Activated T-cell treated with anti-CD3 and anti-CD28 coated beads for 4 hours (primary cell): Measurements from ENCODE around the gene HMMR.
"Not testable (repeated sequence)": the region's sequence is repeated elsewhere in the genome, so short reads cannot be mapped to it uniquely, and the experiment has no call there.

ENCODE experiments used
- DNase-seq: peaks from one replicate; pipeline ENCODE4 v3.0.0-alpha.2; 2020

HMMR gene

GRCh38 chr5:163460562-163461171 lies at the start of gene HMMR:
HMMR (plus strand) TSS chr5:163460632; CDS start chr5:163460693, 61 bp downstream.
- DNase-seq: no peak

DNA sequence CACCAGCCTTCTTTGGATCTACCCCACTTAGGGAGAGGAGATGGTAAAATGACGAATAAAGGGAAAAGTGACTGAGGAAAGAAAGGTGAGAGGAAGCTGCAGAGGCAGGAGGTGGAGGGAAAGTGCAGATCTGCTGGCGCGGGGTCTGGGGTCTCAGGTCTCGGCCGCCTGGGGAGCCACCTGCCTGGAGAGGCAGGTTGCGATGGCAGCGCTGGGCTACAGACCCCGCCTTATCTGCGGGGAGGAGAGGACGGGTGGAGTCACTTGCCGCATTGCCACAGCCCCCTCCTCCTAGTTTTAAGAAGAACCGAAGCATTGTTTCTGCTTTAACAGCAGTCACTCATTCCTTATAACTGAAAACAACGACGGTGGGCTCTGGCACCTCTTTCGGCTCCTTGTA lies 44.8 kb upstream of the HMMR start:
- not testable (repeated sequence) for DNase-seq

DNA sequence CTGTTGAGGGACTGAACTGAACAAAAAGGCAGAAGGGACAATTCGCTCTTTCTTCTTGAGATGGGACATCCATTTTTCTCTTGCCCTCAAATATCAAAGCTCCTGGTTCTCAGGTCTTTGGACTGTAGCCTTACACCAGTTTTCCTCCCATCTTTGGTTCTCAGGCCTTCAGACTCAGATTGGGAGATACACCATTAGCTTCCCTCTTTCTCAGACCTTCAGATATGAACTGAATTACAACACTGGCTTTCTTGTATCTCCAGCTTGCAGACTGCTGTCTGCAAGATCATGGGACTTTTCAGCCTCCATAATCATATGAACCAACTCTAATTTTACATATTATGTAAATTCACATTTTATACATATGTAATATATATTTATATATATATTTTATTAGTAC lies 35.6 kb upstream of the HMMR start:
- DNase-seq: no peak

DNA sequence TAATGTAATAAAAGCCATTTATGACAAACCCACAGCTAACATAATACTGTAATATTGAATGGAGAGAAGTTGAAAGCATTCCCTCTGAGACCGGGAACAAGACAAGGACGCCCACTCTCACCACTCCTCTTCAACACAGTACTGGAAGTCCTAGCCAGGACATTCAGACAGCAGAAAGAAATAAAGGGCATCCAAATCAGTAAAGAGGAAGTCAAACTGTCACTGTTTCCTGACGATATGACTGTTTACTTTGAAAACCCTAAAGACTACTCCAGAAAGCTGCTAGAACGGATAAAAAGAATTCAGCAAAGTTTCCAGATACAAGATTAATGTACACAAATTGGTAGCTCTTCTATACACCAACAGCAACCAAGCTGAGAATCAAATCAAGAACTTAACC lies 34.3 kb upstream of the HMMR start:
- not testable (repeated sequence) for DNase-seq

DNA sequence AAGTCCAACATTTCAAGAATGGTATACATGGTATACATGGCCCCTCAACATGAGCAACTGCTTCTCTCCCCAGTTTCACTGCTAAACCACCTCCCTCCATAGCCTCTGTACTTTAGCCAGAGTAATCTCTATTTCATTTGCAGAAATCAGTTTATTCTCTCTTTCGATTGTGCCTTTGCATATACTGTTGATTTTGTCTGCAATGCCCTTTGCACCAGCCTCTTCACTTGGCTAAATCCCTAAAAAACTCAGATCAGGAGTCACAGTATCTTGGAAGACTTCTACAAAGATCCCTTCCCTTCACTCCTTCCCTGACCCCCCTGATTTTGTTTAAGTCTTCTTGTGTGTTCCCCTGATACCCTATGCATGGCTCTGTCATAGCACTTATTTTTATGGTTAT lies 27.9 kb upstream of the HMMR start:
- no peak for DNase-seq

GRCh38 chr5:163433271-163433670 lies 27.2 kb upstream of the HMMR start:
- DNase-seq: no peak

DNA sequence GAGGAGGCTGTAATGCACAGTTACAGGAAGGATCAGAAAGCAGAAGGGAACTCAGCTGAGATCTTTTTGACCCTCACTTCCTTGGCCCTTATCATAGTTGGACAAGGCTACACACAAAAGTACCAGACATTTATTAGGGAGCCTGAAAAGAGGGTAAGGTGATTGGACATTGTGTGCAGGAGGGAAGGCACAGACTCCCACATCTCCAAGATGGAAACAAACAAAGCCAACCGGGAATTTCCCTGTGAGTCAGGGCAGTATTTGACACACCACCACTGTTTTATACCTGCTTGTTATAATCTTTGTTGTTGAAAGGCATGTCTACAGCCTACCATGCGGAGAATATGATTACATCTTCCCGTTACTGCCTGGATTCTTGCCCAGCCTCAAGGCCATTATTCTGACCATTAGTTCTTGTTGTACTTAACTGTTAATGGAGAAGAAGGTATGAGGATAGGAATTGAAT lies 26.0 kb upstream of the HMMR start:
- no peak for DNase-seq

GRCh38 chr5:163436515-163436914 lies 23.9 kb upstream of the HMMR start:
- DNase-seq: no peak

GRCh38 chr5:163437011-163437308 lies 23.5 kb upstream of the HMMR start:
- no peak for DNase-seq

- peak; percentile 76 for DNase-seq
Measured at GRCh38 chr5:163437309-163438182, 22.9 kb upstream of the HMMR start, which contains the start of gene CCNG1. CCNG1 (plus strand) TSS chr5:163437595; CDS start chr5:163439257, 1,662 bp downstream.

DNA sequence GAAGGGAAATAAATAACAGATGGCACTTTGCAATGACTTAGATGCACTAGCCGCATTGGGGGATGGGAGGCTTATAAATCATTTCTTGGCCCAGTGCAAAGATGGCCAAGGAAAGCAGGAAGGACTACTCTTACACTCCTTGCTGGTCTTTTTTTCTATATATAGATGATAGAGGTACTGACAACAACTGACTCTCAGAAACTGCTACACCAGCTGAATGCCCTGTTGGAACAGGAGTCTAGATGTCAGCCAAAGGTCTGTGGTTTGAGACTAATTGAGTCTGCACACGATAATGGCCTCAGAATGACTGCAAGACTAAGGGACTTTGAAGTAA lies 21.4 kb upstream of the HMMR start:
- DNase-seq: no peak

DNA sequence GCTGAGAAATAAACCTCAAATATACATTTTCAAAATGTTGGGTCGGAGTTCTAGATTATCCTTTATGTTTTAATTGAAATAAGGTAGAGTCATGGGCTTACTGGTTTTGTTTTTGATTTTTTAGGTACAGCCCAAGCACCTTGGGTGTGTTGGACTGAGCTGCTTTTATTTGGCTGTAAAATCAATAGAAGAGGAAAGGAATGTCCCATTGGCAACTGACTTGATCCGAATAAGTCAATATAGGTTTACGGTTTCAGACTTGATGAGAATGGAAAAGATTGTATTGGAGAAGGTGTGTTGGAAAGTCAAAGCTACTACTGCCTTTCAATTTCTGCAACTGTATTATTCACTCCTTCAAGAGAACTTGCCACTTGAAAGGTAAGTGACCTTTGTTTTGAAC lies 19.5 kb upstream of the HMMR start:
- no peak for DNase-seq

DNA sequence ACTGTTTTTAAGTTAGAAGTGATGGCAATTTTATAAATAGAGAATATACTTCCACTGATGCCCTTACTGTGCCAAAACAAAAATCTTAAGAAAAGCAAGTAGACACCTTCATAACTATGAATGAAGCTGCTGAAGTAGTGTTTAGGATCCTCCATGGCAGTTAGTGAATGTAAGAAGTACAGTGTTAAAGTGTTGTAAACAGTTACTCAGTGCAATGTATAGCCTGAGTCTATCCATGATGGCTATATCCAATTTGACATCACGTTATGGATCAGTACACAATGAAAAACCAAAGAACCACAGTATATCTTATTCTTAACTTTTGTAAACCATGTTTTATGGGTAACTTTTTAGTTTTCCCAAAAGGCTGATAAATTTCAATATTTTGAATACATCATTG lies 15.9 kb upstream of the HMMR start:
- no peak for DNase-seq

GRCh38 chr5:163445345-163445744 lies 15.1 kb upstream of the HMMR start:
- no peak for DNase-seq

DNA sequence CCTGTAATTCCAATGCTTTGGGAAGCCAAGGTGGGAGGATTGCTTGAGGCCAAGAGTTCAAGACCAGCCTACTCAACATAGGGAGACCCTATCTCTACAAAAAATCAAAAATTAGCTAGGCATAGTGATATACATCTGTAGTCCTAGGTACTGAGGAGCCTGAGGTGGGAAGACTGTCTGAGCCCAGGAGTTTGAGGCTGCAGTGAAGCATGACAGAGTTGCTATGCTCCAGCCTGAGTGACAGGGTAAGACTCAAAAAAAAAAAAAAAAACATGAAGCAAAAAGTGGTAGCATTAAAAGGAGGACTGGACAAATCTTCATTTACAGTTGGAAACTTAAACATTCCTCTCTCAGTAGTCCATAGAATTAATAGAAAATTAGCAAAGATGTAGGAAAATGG lies 13.2 kb upstream of the HMMR start:
- no peak for DNase-seq

GRCh38 chr5:163447875-163448274 lies 12.6 kb upstream of the HMMR start:
- no peak for DNase-seq

DNA sequence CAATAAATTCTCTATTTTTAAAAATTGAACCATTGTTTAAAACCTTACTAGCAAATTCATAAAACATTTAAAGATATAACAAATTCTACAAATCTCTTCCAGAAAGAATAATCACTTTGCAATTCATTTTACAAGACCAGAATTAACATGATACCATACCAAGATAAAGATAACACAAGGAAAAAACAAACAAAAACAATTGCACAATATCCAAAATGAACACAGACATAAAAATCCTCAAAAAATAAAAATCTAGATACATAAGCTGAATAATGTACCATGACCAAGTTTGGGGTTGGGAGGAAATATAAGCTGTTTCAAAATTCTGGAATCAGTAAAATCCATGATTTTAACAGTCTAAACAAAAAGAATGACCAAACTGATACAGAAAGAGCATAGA lies 11.9 kb upstream of the HMMR start:
- DNase-seq: no peak

- no peak for DNase-seq
Measured at GRCh38 chr5:163451489-163451888, 8.9 kb upstream of the HMMR start.

- DNase-seq: no peak
Measured at GRCh38 chr5:163453705-163454104, 6.7 kb upstream of the HMMR start.

- not testable (repeated sequence) for DNase-seq
Measured at GRCh38 chr5:163455406-163455805, 5.0 kb upstream of the HMMR start.

DNA sequence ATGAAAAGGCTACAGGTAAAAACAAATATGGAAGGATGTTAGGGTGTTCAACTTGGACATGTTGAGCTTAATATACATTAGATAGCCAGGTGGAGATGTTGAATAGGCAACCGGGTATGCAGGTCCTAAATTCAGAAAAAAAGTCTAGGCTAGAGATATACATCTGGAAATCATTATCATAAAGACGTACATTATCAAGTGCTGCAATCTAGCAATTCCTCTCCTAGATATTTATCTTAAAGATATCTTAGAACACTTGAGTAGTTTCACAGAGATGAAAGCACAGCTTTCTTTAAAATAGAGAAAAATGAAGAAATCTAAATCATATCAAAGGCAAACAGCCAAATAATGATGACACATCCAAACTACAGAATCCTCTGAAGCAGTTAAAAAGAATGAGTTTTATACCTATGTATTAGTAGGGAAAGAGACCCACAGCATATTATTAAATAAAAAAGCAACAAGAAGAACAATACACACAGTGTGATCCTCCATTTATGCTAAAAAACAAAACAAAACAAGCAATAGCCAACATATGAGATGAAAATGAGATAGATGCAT lies 4.3 kb upstream of the HMMR start:
- DNase-seq: no peak

GRCh38 chr5:163456840-163457239 lies 3.6 kb upstream of the HMMR start:
- DNase-seq: no peak

- DNase-seq: no peak
Measured at GRCh38 chr5:163458778-163459385, 1.6 kb upstream of the HMMR start.

DNA sequence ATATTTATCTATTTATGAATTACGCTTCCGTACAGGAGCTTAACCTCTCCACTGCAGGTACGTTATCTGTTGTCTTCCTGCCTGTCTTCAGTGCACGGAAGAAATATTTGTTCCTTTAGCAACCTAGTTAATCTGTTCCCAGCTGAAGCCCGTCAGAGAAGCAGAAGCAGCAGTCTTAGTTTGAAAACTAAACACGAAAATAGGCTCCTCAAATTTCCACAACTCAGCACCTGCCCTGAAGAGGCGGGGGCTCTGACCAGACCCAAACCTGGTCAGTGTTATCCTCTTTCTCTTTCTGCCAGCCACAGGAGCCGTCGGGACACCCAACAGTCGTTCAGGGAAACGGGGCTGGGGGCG lies 992 bp upstream of the HMMR start:
- DNase-seq: no peak
